Tibial nerve (tissue), 4 donors: Measurements from ENCODE around the gene STN1.

Experiments
- EP300 ChIP-seq, 2 donors: sonication (generic); formaldehyde crosslinking; IDR thresholded peaks; one replicate each; pipeline ENCODE4 v1.6.1; 2017; ENCODE audit warnings: antibody characterized with exemption in 2 of 2, mild to moderate bottlenecking in 1 of 2
- POLR2A ChIP-seq, 2 donors: fragments of 450-650 bp; IDR thresholded peaks; one replicate each; pipeline ENCODE4 v1.6.1; 2017; ENCODE audit warnings: antibody characterized with exemption in 2 of 2, mild to moderate bottlenecking in 2 of 2, moderate library complexity in 2 of 2
- TF ChIP-seq, protein P1 (sequence below), 5 experiments: fragments of 200-600 bp in 3 of 5; fragments of 450-650 bp in 2 of 5; sonication (generic) in 3 of 5; IDR thresholded peaks; one replicate each; pipeline ENCODE4 v1.5.1; 2016 to 2019; ENCODE audit warnings: antibody characterized with exemption in 5 of 5, mild to moderate bottlenecking in 3 of 5, moderate library complexity in 2 of 5

GRCh38 chr10:103930449-103930848 lies 12.5 kb upstream of the STN1 start:
- TF ChIP-seq EP300 (IDR thresholded peaks at IDR 0.05) (no peak), POLR2A (IDR thresholded peaks at IDR 0.05) (no peak)
- TF ChIP-seq, protein P1, sequence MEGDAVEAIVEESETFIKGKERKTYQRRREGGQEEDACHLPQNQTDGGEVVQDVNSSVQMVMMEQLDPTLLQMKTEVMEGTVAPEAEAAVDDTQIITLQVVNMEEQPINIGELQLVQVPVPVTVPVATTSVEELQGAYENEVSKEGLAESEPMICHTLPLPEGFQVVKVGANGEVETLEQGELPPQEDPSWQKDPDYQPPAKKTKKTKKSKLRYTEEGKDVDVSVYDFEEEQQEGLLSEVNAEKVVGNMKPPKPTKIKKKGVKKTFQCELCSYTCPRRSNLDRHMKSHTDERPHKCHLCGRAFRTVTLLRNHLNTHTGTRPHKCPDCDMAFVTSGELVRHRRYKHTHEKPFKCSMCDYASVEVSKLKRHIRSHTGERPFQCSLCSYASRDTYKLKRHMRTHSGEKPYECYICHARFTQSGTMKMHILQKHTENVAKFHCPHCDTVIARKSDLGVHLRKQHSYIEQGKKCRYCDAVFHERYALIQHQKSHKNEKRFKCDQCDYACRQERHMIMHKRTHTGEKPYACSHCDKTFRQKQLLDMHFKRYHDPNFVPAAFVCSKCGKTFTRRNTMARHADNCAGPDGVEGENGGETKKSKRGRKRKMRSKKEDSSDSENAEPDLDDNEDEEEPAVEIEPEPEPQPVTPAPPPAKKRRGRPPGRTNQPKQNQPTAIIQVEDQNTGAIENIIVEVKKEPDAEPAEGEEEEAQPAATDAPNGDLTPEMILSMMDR (IDR thresholded peaks at IDR 0.05) = no peak
